ENCODE measurements around the gene LRMDA. TPM values are rescaled to one million over a fixed set of nuclear protein-coding genes. Genes with fewer than 3 reads are reported as not detected.

LRMDA gene
- total RNA-seq, 1 donor from 2014 or later, result 18.7 TPM

DNA sequence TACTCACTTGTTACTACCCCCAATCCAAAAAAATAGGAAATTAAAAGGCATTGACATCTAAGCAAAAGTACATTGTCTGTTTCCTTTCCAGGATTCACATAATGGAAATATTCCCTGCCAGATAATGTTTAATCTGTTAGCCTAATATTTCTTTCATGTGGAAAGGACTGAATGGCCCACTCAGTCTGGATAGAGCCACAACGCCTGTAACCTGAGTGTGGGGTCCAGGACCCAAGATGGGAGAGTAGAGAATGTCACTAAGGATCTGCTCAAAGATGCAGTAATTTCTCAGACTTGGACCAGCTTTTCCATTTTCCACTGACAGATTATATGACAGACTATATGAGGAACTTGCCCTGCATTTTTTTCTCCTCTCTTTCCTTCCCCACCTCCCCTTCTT, 1117.3 kb downstream of the LRMDA start:
- Histone ChIP-seq H3K4me3 (ENCODE audit: low read depth, low read length) (no peak overlapping the region), H3K36me3 (ENCODE audit: control insufficient read depth, insufficient read depth, low read length) (no peaks in the 10 kb centered on the region), H3K27me3 (ENCODE audit: control insufficient read depth, insufficient read depth, low read length) (no peaks in the 10 kb centered on the region)
- no peak for DNase-seq (ENCODE audit: low read depth)
- TF ChIP-seq CTCF (IDR thresholded peaks at IDR 0.05; ENCODE audit: insufficient read depth, low read length, poor library complexity, severe bottlenecking), result no peak

- Histone ChIP-seq H3K4me3 (ENCODE audit: low read depth, low read length) (no peak overlapping the region), H3K27me3 (ENCODE audit: control insufficient read depth, insufficient read depth, low read length) (no peaks in the 10 kb centered on the region), H3K36me3 (ENCODE audit: control insufficient read depth, insufficient read depth, low read length) (no peaks in the 10 kb centered on the region)
- DNase-seq (ENCODE audit: low read depth), result no peak
- TF ChIP-seq CTCF (IDR thresholded peaks at IDR 0.05; ENCODE audit: insufficient read depth, low read length, poor library complexity, severe bottlenecking), result no peak
These were observed 1117.7 kb downstream of the LRMDA start for GRCh38 chr10:76549171-76549570.

DNA sequence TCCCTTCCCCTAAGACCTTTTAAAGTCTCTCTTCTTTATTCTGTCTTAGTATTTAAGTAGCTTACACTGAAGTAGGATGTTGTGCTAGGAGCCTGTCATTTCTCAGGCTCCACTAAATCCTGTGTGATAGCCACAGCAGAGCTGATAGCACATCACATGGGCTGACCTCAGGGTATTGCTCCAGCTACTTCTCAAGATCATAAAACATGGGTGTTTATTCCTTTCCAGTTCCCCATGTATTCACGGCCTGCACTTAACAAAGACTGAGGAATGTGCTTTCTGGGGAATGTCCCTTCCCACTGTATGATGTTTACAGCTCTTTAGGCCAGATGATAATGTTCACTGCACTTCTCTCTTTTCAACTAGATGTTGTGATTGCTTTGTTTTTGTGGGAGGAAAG, 1119.4 kb downstream of the LRMDA start:
- no peak for TF ChIP-seq CTCF (IDR thresholded peaks at IDR 0.05; ENCODE audit: insufficient read depth, low read length, poor library complexity, severe bottlenecking)
- Histone ChIP-seq H3K4me3 (ENCODE audit: low read depth, low read length) (no peak overlapping the region), H3K27me3 (ENCODE audit: control insufficient read depth, insufficient read depth, low read length) (no peaks in the 10 kb centered on the region), H3K36me3 (ENCODE audit: control insufficient read depth, insufficient read depth, low read length) (no peaks in the 10 kb centered on the region)
- DNase-seq (ENCODE audit: low read depth), result no peak

DNA sequence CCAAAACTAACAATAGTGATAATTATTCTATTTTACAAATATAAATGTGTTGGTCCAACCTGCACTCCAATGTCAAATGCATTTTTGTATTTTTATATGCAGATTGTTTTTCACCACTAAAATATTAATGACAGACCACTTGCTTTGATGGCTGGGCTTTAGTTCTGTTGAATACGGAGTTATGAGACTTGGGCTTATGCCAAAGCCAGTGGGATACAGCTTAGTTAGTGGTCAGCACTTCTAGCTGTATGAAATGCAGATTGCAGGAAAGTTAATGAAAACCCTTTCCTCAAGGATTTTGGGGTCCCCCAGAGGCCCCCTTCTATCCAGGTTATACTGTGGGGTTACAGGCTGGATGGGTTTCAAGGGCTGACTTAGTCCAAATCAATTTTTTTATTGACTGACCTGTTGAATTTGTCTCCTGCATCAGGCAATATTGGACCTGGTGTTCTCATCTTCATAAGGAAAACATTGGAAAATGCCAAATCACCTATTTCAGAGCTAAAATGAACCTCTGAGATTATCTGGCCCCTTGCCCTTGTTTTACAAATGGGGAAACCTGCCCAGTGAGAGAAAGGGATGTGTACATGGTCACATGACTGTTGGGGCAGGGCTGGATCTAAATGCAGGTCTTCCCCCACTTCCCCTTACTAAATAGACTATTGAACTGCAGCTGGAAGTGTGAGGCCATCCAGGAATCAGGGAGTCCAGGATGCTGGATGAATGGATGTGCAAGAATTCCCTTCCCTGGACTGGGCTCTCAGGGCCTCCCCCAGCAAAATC, 1120.9 kb downstream of the LRMDA start:
- TF ChIP-seq CTCF (IDR thresholded peaks at IDR 0.05; ENCODE audit: insufficient read depth, low read length, poor library complexity, severe bottlenecking), result no peak
- DNase-seq (ENCODE audit: low read depth), result no peak
- no peaks in the 10 kb centered on the region for H3K27me3 ChIP-seq (ENCODE audit: control insufficient read depth, insufficient read depth, low read length)
- H3K36me3 ChIP-seq (ENCODE audit: control insufficient read depth, insufficient read depth, low read length), result no peaks in the 10 kb centered on the region
- H3K4me3 ChIP-seq (ENCODE audit: low read depth, low read length), result no peak overlapping the region

- Histone ChIP-seq H3K27me3 (ENCODE audit: control insufficient read depth, insufficient read depth, low read length) (no peaks in the 10 kb centered on the region), H3K36me3 (ENCODE audit: control insufficient read depth, insufficient read depth, low read length) (no peaks in the 10 kb centered on the region), H3K4me3 (ENCODE audit: low read depth, low read length) (no peak overlapping the region)
- DNase-seq (ENCODE audit: low read depth), result no peak
- no peak for TF ChIP-seq CTCF (IDR thresholded peaks at IDR 0.05; ENCODE audit: insufficient read depth, low read length, poor library complexity, severe bottlenecking)
These were observed 1122.0 kb downstream of the LRMDA start for GRCh38 chr10:76553263-76554032.
